HepG2 (cell line): ENCODE results near the gene NTPCR. TPM values are rescaled to one million over a fixed set of nuclear protein-coding genes. Genes with fewer than 3 reads are reported as not detected.

Experiments
- ATAC-seq: fragments of 200-7000 bp; cut with Tn5 transposase; 3 replicates; pipeline ENCODE4 v1.9.1; 2020; ENCODE audit warnings: mild to moderate bottlenecking, moderate library complexity
- BruUV-seq: library from RNA; stranded (reverse); fragments of 400-500 nt; replicated peaks from 2 replicates; lab custom pipeline; 2021; lab: Mats Ljungman, UMichigan
- CTCF ChIA-PET: fragments of 300-600 bp; formaldehyde crosslinking; extraction: SDS; loops from one replicate; lab custom pipeline; 2021; ENCODE audit warnings: low total read pairs, inconsistent platforms, low intra/inter-chr PET ratio; lab: Yijun Ruan, JAX
- POLR2A ChIA-PET: fragments of 350-600 bp; sonication (Branson Sonifier 250); formaldehyde crosslinking; loops from one replicate; lab custom pipeline; 2020; ENCODE audit warnings: antibody characterized with exemption, inconsistent platforms; lab: Yijun Ruan, JAX
- DNase-seq: peaks from one replicate; pipeline ENCODE4 v3.0.0-alpha.2; 2015; ENCODE audit warnings: low spot score
- FAIRE-seq: peaks from 3 replicates; lab custom pipeline; 2011; peaks lifted over from hg19 to GRCh38; lab: Jason Lieb, UNC
- H2AFZ ChIP-seq: one replicate; pipeline ENCODE4 v1.6.1; 2011; ENCODE audit warnings: low read length, inconsistent platforms
- H3K27ac ChIP-seq: fragments of 300-600 bp; 3 replicates; pipeline ENCODE4 v1.8.0; 2011; ENCODE audit warnings: mixed run types, mild to moderate bottlenecking, mixed read lengths, low read length, inconsistent platforms; ENCODE audit not compliant: insufficient read depth; ENCODE audit errors: extremely low read length
- H3K27me3 ChIP-seq, 2 experiments: fragments of 200-600 bp in 1 of 2; 2 replicates in 1 of 2; 3 replicates in 1 of 2; pipeline versions ENCODE4 v1.6.0 to v1.8.0; 2011; ENCODE audit warnings: low read length in 2 of 2, mild to moderate bottlenecking in 2 of 2, moderate library complexity in 2 of 2, inconsistent platforms in 1 of 2; ENCODE audit not compliant: insufficient read depth in 2 of 2, control insufficient read depth in 1 of 2
- H3K36me3 ChIP-seq, 2 experiments: fragments of 200-600 bp in 1 of 2; replicated peaks in 1 of 2; 2 replicates in 1 of 2; 3 replicates in 1 of 2; pipeline versions ENCODE4 v1.5.1 to v1.8.0; 2011; ENCODE audit warnings: low read length in 2 of 2, inconsistent platforms in 1 of 2; ENCODE audit not compliant: insufficient read depth in 2 of 2, control insufficient read depth in 1 of 2
- H3K4me1 ChIP-seq: 2 replicates; pipeline ENCODE4 v1.5.1; 2012; ENCODE audit warnings: low read length, inconsistent platforms; ENCODE audit not compliant: insufficient read depth
- H3K4me2 ChIP-seq: 2 replicates; pipeline ENCODE4 v1.6.0; 2011; ENCODE audit warnings: low read depth, low read length, inconsistent platforms
- H3K4me3 ChIP-seq, 3 experiments: fragments of 200-600 bp in 1 of 3; sonication (generic), shearing (Covaris generic) in 1 of 3; replicated peaks in 1 of 3; 2 replicates each; pipeline ENCODE4 v1.5.1; 2011 to 2016; ENCODE audit warnings: low read length in 3 of 3, inconsistent platforms in 2 of 3, low read depth in 2 of 3, mild to moderate bottlenecking in 2 of 3, control low read depth in 1 of 3, mixed read lengths in 1 of 3; ENCODE audit not compliant: insufficient read depth in 1 of 3
- H3K79me2 ChIP-seq: one replicate; pipeline ENCODE4 v1.6.1; 2011; ENCODE audit warnings: low read length, inconsistent platforms; ENCODE audit not compliant: insufficient read depth
- H3K9ac ChIP-seq: 2 replicates; pipeline ENCODE4 v1.6.0; 2011; ENCODE audit warnings: mild to moderate bottlenecking, low read depth, low read length, inconsistent platforms; ENCODE audit not compliant: insufficient read depth
- H3K9me3 ChIP-seq: 2 replicates; pipeline ENCODE4 v1.5.1; 2012; ENCODE audit warnings: mild to moderate bottlenecking, low read length
- H4K20me1 ChIP-seq: 2 replicates; pipeline ENCODE4 v1.6.0; 2011; ENCODE audit warnings: inconsistent platforms, mild to moderate bottlenecking, low read length, moderate library complexity; ENCODE audit not compliant: insufficient read depth
- KDM1A ChIP-seq: IDR thresholded peaks from 2 replicates; pipeline ENCODE4 v1.6.1; 2016; ENCODE audit warnings: missing compliant biosample characterization
- KLF16 ChIP-seq, 2 experiments: sonication (generic) in 1 of 2; formaldehyde crosslinking in 1 of 2; IDR thresholded peaks; 2 replicates each; pipeline versions ENCODE4 v1.6.1 to v1.8.0; 2016 to 2023; ENCODE audit warnings: missing genetic modification reagents in 2 of 2, missing compliant biosample characterization in 1 of 2
- MAFF ChIP-seq: IDR thresholded peaks from 2 replicates; pipeline ENCODE4 v1.6.1; 2011; ENCODE audit warnings: low read depth, low read length, improper control_type of control experiment
- NR3C1 ChIP-seq: sonication (generic); formaldehyde crosslinking; IDR thresholded peaks from 2 replicates; pipeline ENCODE4 v1.4.0; 2020; ENCODE audit warnings: missing genetic modification reagents
- PITX1 ChIP-seq: sonication (generic); formaldehyde crosslinking; IDR thresholded peaks from 2 replicates; pipeline ENCODE4 v1.5.1; 2020; ENCODE audit warnings: mild to moderate bottlenecking, missing genetic modification reagents
- PLRG1 ChIP-seq: fragments of 450-650 bp; conservative IDR thresholded peaks from 2 replicates; pipeline ENCODE4 v1.6.1; 2016
- RBM22 ChIP-seq: fragments of 200-400 bp; formaldehyde crosslinking; optimal IDR thresholded peaks from 2 replicates; pipeline ENCODE3; 2017; ENCODE audit warnings: mild to moderate bottlenecking, low read length, moderate library complexity
- ZBTB10 ChIP-seq: sonication (generic); formaldehyde crosslinking; IDR thresholded peaks from 2 replicates; pipeline ENCODE4 v1.4.0; 2020; ENCODE audit warnings: missing genetic modification reagents, borderline replicate concordance
- ZNF33B ChIP-seq: sonication (generic); formaldehyde crosslinking; IDR thresholded peaks from 2 replicates; pipeline ENCODE4 v1.5.1; 2020; ENCODE audit warnings: mild to moderate bottlenecking, missing genetic modification reagents
- ZNF773 ChIP-seq: sonication (generic); formaldehyde crosslinking; IDR thresholded peaks from 2 replicates; pipeline ENCODE4 v1.4.0; 2020; ENCODE audit warnings: missing genetic modification reagents, borderline replicate concordance
- ZNF776 ChIP-seq: sonication (generic); formaldehyde crosslinking; IDR thresholded peaks from 2 replicates; pipeline ENCODE4 v1.4.0; 2020; ENCODE audit warnings: mild to moderate bottlenecking, missing genetic modification reagents
- WGBS: methylation state at CpG from one replicate; pipeline ENCODE4 v1.1.6; 2017; ENCODE audit warnings: low lambda C conversion rate; 5-methylcytosine and 5-hydroxymethylcytosine counted together
- in situ Hi-C: cut with HindIII; loops from 2 replicates; pipeline ENCODE4 v1.10.0; 2017; ENCODE audit warnings: low pct_unique_long_range_greater_than_20kb; ENCODE audit not compliant: extremely low pct_ligation_motif_present
- intact Hi-C: fragments of 100-400 bp; cut with micrococcal nuclease; formaldehyde crosslinking; loops from one replicate; pipeline ENCODE4 v1.10.0; 2022; ENCODE audit not compliant: unreplicated experiment
- polyA plus RNA-seq, 8 experiments: library from polyadenylated mRNA; depleted of rRNA in 3 of 8; stranded (reverse) in 7 of 8; unstranded in 1 of 8; fragments of >200 nt; fragmentation: Illumina TruSeq in 4 of 8; extraction: Trizol in 4 of 8; gene quantifications; 2 replicates each; pipeline versions ENCODE4 v1.2.1 to v1.2.3, GENCODE V29; 2011 to 2016; ENCODE audit warnings: low read depth in 4 of 8, missing spikeins in 1 of 8, mixed read lengths in 1 of 8; ENCODE audit not compliant: insufficient read depth in 1 of 8
- total RNA-seq, 5 experiments: library from RNA; depleted of rRNA; stranded (reverse); fragments of >200 nt; fragmentation: Illumina TruSeq; extraction: Trizol; gene quantifications; 2 replicates each; pipeline ENCODE4 v1.2.3, GENCODE V29; 2016; ENCODE audit warnings: low read depth in 1 of 5
- TF ChIP-seq, protein P1 (sequence below): sonication (generic); formaldehyde crosslinking; IDR thresholded peaks from 2 replicates; pipeline ENCODE4 v1.4.0; 2020; ENCODE audit warnings: missing genetic modification reagents, low read depth, mild to moderate bottlenecking, borderline replicate concordance

The NTPCR gene
- total and polyA plus RNA-seq, 2 of the 13 experiments (the other 11 are each of a cell fraction or from before 2014, with no cell fraction given): 11.7 to 47.0 TPM

GRCh38 chr1:233004451-233004850 lies 54.0 kb downstream of the NTPCR start:
- 18% methylated on average over 8 of the region's 9 CpGs for WGBS
- in situ Hi-C loops: no loop called here

More at GRCh38 chr1:233004451-233004850, 54.0 kb downstream of the NTPCR start:
- DNase-seq (no peak), FAIRE-seq (no peak), ATAC-seq (no peak)
- H3K4me3 ChIP-seq: no peak overlapping the region
- intact Hi-C loops: no loop called here
- H3K79me2 ChIP-seq: no peaks in the 10 kb centered on the region
- H3K27me3 ChIP-seq: peaks cover 0 to 8% of the 10 kb centered on the region in 2 experiments; a peak in 2 of 5 replicates
- no peaks in the 10 kb centered on the region for H3K4me1 ChIP-seq
- ChIA-PET POLR2A (no interaction called here), CTCF (no interaction called here)
- H3K27ac ChIP-seq: no peak overlapping the region
- H3K9ac ChIP-seq: no peak overlapping the region
- H3K4me2 ChIP-seq: no peak overlapping the region
- TF ChIP-seq KLF16 (CRISPR knock-in tag; IDR thresholded peaks at IDR 0.05) (no peak), MAFF (no peak), ZNF33B (no peak), ZNF776 (no peak), PITX1 (CRISPR knock-in tag) (no peak), RBM22 (no peak), KDM1A (CRISPR knock-in tag) (no peak), ZBTB10 (CRISPR knock-in tag) (no peak), NR3C1 (CRISPR knock-in tag) (no peak), PLRG1 (no peak), ZNF773 (CRISPR knock-in tag) (no peak)
- TF ChIP-seq, protein P1, sequence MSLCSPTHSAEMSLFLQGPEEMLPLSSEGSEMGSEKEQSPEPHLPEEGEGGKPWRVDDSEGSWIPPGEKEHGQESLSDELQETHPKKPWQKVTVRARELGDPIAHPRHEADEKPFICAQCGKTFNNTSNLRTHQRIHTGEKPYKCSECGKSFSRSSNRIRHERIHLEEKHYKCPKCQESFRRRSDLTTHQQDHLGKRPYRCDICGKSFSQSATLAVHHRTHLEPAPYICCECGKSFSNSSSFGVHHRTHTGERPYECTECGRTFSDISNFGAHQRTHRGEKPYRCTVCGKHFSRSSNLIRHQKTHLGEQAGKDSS (CRISPR knock-in tag): no peak
- H4K20me1 ChIP-seq: no peaks in the 10 kb centered on the region
- no peaks in the 10 kb centered on the region for H3K36me3 ChIP-seq
- H3K9me3 ChIP-seq: no peaks in the 10 kb centered on the region
- BruUV-seq: no TSS peak
- no peak overlapping the region for H2AFZ ChIP-seq
